PFSK-1 (cell line): ENCODE data around the gene GNAI1.

ENCODE experiments used
- FOXP2 ChIP-seq: optimal IDR thresholded peaks from 2 replicates; pipeline ENCODE3; 2011; ENCODE audit warnings: borderline replicate concordance, control low read depth, inconsistent platforms; ENCODE audit not compliant: insufficient read depth; ENCODE audit errors: extremely low read length, extremely low read depth
- POLR2AphosphoS5 ChIP-seq: IDR thresholded peaks from 2 replicates; pipeline ENCODE4 v1.6.1; 2012; ENCODE audit warnings: low read depth, mild to moderate bottlenecking, control low read depth, low read length, moderate library complexity
- REST ChIP-seq, 2 experiments: IDR thresholded peaks; 2 replicates each; pipeline versions ENCODE4 v1.6.1 to v1.8.0; 2011 to 2012; ENCODE audit warnings: low read depth in 2 of 2, low read length in 2 of 2, control low read depth in 1 of 2, inconsistent platforms in 1 of 2, mild to moderate bottlenecking in 1 of 2, moderate library complexity in 1 of 2; ENCODE audit not compliant: insufficient read depth in 1 of 2
- SIN3A ChIP-seq: IDR thresholded peaks from 2 replicates; pipeline ENCODE4 v1.6.1; 2012; ENCODE audit warnings: mild to moderate bottlenecking, low read length, moderate library complexity, borderline replicate concordance; ENCODE audit not compliant: insufficient read depth
- TAF1 ChIP-seq: IDR thresholded peaks from 2 replicates; pipeline ENCODE4 v1.6.1; 2012; ENCODE audit warnings: low read length, control low read depth, borderline replicate concordance; ENCODE audit not compliant: insufficient read depth

Gene GNAI1

DNA sequence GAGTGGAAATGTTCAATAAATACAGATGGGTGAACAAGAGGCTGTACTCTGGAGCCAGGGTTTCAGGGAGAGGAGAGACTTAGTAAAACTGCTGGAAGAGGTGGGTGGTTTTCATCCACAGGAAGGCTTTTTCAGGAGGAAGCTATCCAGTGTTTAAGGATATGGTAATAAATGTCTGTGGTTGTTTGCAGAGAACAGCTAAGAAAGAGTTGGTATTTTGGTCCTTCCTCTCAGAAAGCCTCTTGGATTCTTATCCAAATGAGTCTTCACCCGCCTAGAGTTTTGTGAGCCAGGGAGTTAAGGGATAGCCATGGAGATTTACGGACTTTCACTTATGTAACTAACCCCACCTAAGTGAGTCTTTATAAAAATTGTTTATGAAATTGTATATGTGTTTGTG is 95.7 kb downstream of the GNAI1 start:
- TF ChIP-seq FOXP2: no peak
- no peak for TF ChIP-seq POLR2AphosphoS5
- TF ChIP-seq REST (IDR thresholded peaks at IDR 0.05; ENCODE audit: insufficient read depth in 1 of 2, low read depth in 2 of 2, low read length in 2 of 2): no peak
- TF ChIP-seq TAF1: no peak

DNA sequence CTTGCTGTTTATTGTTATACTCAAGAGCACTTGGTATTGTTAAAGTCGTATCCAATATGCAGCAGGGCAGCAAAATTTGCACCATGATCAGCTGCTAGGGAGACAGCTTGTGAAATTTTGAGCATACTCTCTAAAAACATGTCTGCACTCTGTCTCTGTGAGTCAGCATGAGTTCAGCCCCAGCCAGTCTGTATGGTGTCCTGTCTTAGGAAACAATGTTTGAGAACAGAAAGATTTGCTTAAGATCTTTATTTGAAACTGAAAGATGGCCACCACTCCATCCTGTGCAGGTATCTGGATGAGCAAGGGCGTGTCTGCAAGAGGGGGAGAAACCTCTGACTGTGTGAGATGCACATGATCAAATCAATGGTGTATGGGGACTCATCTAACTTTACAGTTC is 97.1 kb downstream of the GNAI1 start:
- TF ChIP-seq FOXP2 (no peak), REST (IDR thresholded peaks at IDR 0.05; ENCODE audit: insufficient read depth in 1 of 2, low read depth in 2 of 2, low read length in 2 of 2) (no peak), SIN3A (no peak), TAF1 (no peak), POLR2AphosphoS5 (no peak)

DNA sequence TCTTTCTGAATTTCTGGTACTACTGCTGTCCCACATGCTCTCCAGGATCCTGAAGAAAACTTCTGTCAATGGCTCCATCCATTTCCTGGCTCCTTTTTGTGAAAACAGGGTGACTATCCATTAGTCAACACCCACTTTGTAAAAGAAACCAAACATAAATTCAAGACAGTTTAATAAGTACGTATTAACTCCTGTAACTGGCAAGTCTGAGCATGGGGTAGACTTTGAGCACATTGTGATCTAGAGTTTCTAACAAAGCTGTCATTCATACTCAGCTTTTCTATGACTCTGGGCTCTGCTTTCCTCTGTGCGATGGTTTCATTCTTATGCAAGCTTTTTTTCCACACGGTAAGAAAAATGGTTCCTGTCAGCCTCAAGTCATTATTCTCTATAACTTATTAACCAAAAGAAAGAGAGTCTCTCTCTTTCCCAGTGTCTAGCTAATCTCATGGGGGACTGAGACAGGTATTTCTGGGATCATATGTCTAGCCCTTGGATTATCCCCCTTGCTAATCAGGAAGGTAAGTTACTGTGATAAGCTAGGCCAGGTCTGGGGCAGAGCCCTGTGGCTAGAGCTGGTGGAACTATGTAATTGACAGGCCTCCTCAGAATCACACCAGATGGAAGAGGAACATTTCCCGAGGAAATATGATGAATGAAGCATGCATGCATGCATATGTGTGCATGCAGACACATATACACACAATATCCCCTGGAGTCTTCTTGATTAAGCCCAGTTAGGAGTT is 98.5 kb downstream of the GNAI1 start:
- no peak for TF ChIP-seq POLR2AphosphoS5
- no peak for TF ChIP-seq FOXP2

DNA sequence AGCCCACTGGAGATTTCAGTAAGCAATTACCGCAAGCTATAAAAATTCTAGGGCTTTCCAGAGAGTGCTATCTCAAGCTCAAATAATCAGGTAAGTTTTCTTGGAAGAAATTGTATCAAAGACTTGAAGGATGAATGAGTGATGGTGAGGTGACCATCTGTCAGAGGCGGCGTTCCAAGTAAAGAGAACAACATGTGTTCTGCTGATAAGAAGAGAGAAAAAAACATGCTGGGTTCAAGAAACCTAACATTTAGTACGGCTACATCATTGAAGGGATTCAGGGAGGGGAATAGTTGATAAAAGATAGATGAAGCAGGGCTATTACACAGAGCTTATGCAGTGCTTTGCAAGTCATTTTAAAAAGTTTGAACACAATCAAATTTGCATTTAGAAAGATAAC is 100.7 kb downstream of the GNAI1 start:
- no peak for TF ChIP-seq REST (IDR thresholded peaks at IDR 0.05; ENCODE audit: insufficient read depth in 1 of 2, low read depth in 2 of 2, low read length in 2 of 2)
- no peak for TF ChIP-seq SIN3A
- TF ChIP-seq FOXP2: no peak
- no peak for TF ChIP-seq TAF1
- TF ChIP-seq POLR2AphosphoS5: no peak

- no peak for TF ChIP-seq TAF1
- TF ChIP-seq POLR2AphosphoS5: no peak
- TF ChIP-seq SIN3A: no peak
- TF ChIP-seq REST (IDR thresholded peaks at IDR 0.05; ENCODE audit: insufficient read depth in 1 of 2, low read depth in 2 of 2, low read length in 2 of 2): no peak
- TF ChIP-seq FOXP2: no peak
Observed at GRCh38 chr7:80236681-80237080, 102.0 kb downstream of the GNAI1 start.
